Caco-2 (cell line): Measurements from ENCODE around the gene STOML1. TPM values are rescaled to one million over a fixed set of nuclear protein-coding genes. Genes with fewer than 3 reads are reported as not detected.

Experiments
- BruUV-seq: library from RNA; stranded (reverse); fragments of 400-500 nt; replicated peaks from 2 replicates; lab custom pipeline; 2021; lab: Mats Ljungman, UMichigan
- CTCF ChIA-PET: fragments of 300-600 bp; sonication (Branson Sonifier 250); formaldehyde crosslinking; loops from one replicate; lab custom pipeline; 2022; ENCODE audit warnings: antibody characterized with exemption; lab: Charles Lee
- POLR2A ChIA-PET: fragments of 300-600 bp; sonication (Branson Sonifier 250); formaldehyde crosslinking; loops from one replicate; lab custom pipeline; 2022; ENCODE audit warnings: antibody characterized with exemption; lab: Charles Lee
- DNase-seq, 2 experiments: peaks; one replicate each; pipeline versions ENCODE4 v3.0.0 to v3.0.0-alpha.2; 2020 to 2022
- H3K27me3 ChIP-seq: replicated peaks from 2 replicates; pipeline ENCODE4 v1.6.0; 2011; ENCODE audit warnings: low read length; ENCODE audit not compliant: control insufficient read depth, insufficient read depth
- H3K36me3 ChIP-seq: 2 replicates; pipeline ENCODE4 v1.5.1; 2011; ENCODE audit warnings: low read length; ENCODE audit not compliant: control insufficient read depth, insufficient read depth
- H3K4me1 ChIP-seq: fragments of 250-450 bp; sonication (Bioruptor Pico); 2 replicates; pipeline ENCODE4 v1.5.1; 2020; ENCODE audit warnings: mild to moderate bottlenecking
- H3K4me3 ChIP-seq: 2 replicates; pipeline ENCODE4 v1.5.1; 2011; ENCODE audit warnings: low read depth, mild to moderate bottlenecking, control low read depth, low read length
- H3K9me3 ChIP-seq: fragments of 250-450 bp; sonication (Bioruptor Pico); 2 replicates; pipeline ENCODE4 v1.5.1; 2020; ENCODE audit warnings: mild to moderate bottlenecking, moderate library complexity
- H3K27ac Mint-ChIP-seq: one replicate; pipeline ENCODE4 v1.8.0; 2022; ENCODE audit warnings: mixed read lengths; ENCODE audit not compliant: unreplicated experiment
- H3K27me3 Mint-ChIP-seq: one replicate; pipeline ENCODE4 v1.8.0; 2022; ENCODE audit warnings: mixed read lengths; ENCODE audit not compliant: insufficient read depth, unreplicated experiment
- H3K36me3 Mint-ChIP-seq: one replicate; pipeline ENCODE4 v1.8.0; 2022; ENCODE audit warnings: mild to moderate bottlenecking, mixed read lengths; ENCODE audit not compliant: insufficient read depth, unreplicated experiment
- H3K4me1 Mint-ChIP-seq: one replicate; pipeline ENCODE4 v1.8.0; 2022; ENCODE audit warnings: low read depth, mixed read lengths; ENCODE audit not compliant: unreplicated experiment
- H3K4me3 Mint-ChIP-seq: one replicate; pipeline ENCODE4 v1.8.0; 2022; ENCODE audit warnings: mild to moderate bottlenecking, moderate library complexity, mixed read lengths; ENCODE audit not compliant: unreplicated experiment
- H3K9me3 Mint-ChIP-seq: one replicate; pipeline ENCODE4 v1.8.0; 2022; ENCODE audit warnings: mixed read lengths; ENCODE audit not compliant: unreplicated experiment
- CTCF ChIP-seq, 2 experiments: fragments of 200-600 bp in 1 of 2; IDR thresholded peaks; 1 replicate in 1 of 2; 2 replicates in 1 of 2; pipeline versions ENCODE4 v1.5.1 to v1.8.0; 2011 to 2022; ENCODE audit warnings: antibody characterized with exemption in 1 of 2, control low read depth in 1 of 2, inconsistent platforms in 1 of 2, low read depth in 1 of 2, low read length in 1 of 2, mild to moderate bottlenecking in 1 of 2, moderate library complexity in 1 of 2; ENCODE audit not compliant: insufficient read depth in 1 of 2, severe bottlenecking in 1 of 2, unreplicated experiment in 1 of 2
- intact Hi-C: fragments of 100-400 bp; cut with micrococcal nuclease; formaldehyde crosslinking; loops from one replicate; pipeline ENCODE4 v1.10.0; 2022; ENCODE audit not compliant: unreplicated experiment
- total RNA-seq: library from RNA; stranded (reverse); gene quantifications from 2 replicates; pipeline ENCODE4 v1.2.3, GENCODE V29; 2022

STOML1 gene
- total RNA-seq, 1 experiment from 2014 or later, result 7.6 TPM

- Mint-ChIP-seq H3K27ac (no peak overlapping the region), H3K27me3 (no peaks in the 10 kb centered on the region), H3K4me1 (no peaks in the 10 kb centered on the region), H3K36me3 (no peaks in the 10 kb centered on the region), H3K4me3 (no peak overlapping the region), H3K9me3 (no peaks in the 10 kb centered on the region)
- intact Hi-C loops, result no loop called here
- no peak for DNase-seq
- no peaks in the 10 kb centered on the region for H3K36me3 ChIP-seq
- POLR2A ChIA-PET, result no interaction called here
- H3K4me3 ChIP-seq, result no peak overlapping the region
- BruUV-seq, result no TSS peak
- CTCF ChIA-PET, result interaction anchor here (1.3 kb wide), 1 partner anchor 8 kb away, joined by 4 read pairs; no protein-coding TSS in a partner anchor
- H3K9me3 ChIP-seq, result no peaks in the 10 kb centered on the region
- no peaks in the 10 kb centered on the region for H3K27me3 ChIP-seq
- no peak for TF ChIP-seq CTCF (IDR thresholded peaks at IDR 0.05; ENCODE audit: insufficient read depth in 1 of 2, low read depth in 1 of 2, low read length in 1 of 2, severe bottlenecking in 1 of 2, unreplicated experiment in 1 of 2)
- peaks cover 45% of the 10 kb centered on the region for H3K4me1 ChIP-seq
Observed at GRCh38 chr15:73942751-73943270, 49.3 kb downstream of the STOML1 start.

GRCh38 chr15:73941871-73942635 is 50.0 kb downstream of the STOML1 start:
- H3K4me1 Mint-ChIP-seq, result no peaks in the 10 kb centered on the region
- Histone ChIP-seq H3K4me1 (peaks cover 45% of the 10 kb centered on the region), H3K36me3 (no peaks in the 10 kb centered on the region), H3K4me3 (no peak overlapping the region), H3K27me3 (no peaks in the 10 kb centered on the region), H3K9me3 (no peaks in the 10 kb centered on the region)
- BruUV-seq, result no TSS peak
- POLR2A ChIA-PET, result no interaction called here
- DNase-seq, result no peak
- H3K36me3 Mint-ChIP-seq, result no peaks in the 10 kb centered on the region
- no peaks in the 10 kb centered on the region for H3K9me3 Mint-ChIP-seq
- TF ChIP-seq CTCF (IDR thresholded peaks at IDR 0.05; ENCODE audit: insufficient read depth in 1 of 2, low read depth in 1 of 2, low read length in 1 of 2, severe bottlenecking in 1 of 2, unreplicated experiment in 1 of 2), result no peak
- intact Hi-C loops, result no loop called here
- H3K27ac Mint-ChIP-seq, result no peak overlapping the region
- H3K27me3 Mint-ChIP-seq, result no peaks in the 10 kb centered on the region
- CTCF ChIA-PET, result interaction anchor here (1.3 kb wide), 1 partner anchor 9 kb away, joined by 4 read pairs; no protein-coding TSS in a partner anchor
- H3K4me3 Mint-ChIP-seq, result no peak overlapping the region

GRCh38 chr15:73941449-73941848 is 50.6 kb downstream of the STOML1 start:
- ChIA-PET CTCF (interaction anchor here (1.7 kb wide), 1 partner anchor 14 kb away, joined by 5 read pairs; no protein-coding TSS in a partner anchor), POLR2A (no interaction called here)
- no peaks in the 10 kb centered on the region for H3K36me3 ChIP-seq

More at GRCh38 chr15:73941449-73941848, 50.6 kb downstream of the STOML1 start:
- H3K27ac Mint-ChIP-seq, result no peak overlapping the region
- DNase-seq, result no peak
- H3K9me3 Mint-ChIP-seq, result no peaks in the 10 kb centered on the region
- no peak for TF ChIP-seq CTCF (IDR thresholded peaks at IDR 0.05; ENCODE audit: insufficient read depth in 1 of 2, low read depth in 1 of 2, low read length in 1 of 2, severe bottlenecking in 1 of 2, unreplicated experiment in 1 of 2)
- Histone ChIP-seq H3K4me1 (peaks cover 45% of the 10 kb centered on the region), H3K9me3 (no peaks in the 10 kb centered on the region), H3K4me3 (no peak overlapping the region), H3K27me3 (no peaks in the 10 kb centered on the region)
- H3K27me3 Mint-ChIP-seq, result no peaks in the 10 kb centered on the region
- no peaks in the 10 kb centered on the region for H3K4me1 Mint-ChIP-seq
- no peak overlapping the region for H3K4me3 Mint-ChIP-seq
- H3K36me3 Mint-ChIP-seq, result no peaks in the 10 kb centered on the region
- intact Hi-C loops, result no loop called here
- BruUV-seq, result no TSS peak
